HG03135 (cell line): ENCODE data around the gene HRK.

Experiments used
- ATAC-seq: cut with Tn5 transposase; IDR thresholded peaks from one replicate; pipeline ENCODE4 v1.9.1; 2021; ENCODE audit warnings: mild to moderate bottlenecking, moderate library complexity; ENCODE audit not compliant: unreplicated experiment

Gene HRK

DNA sequence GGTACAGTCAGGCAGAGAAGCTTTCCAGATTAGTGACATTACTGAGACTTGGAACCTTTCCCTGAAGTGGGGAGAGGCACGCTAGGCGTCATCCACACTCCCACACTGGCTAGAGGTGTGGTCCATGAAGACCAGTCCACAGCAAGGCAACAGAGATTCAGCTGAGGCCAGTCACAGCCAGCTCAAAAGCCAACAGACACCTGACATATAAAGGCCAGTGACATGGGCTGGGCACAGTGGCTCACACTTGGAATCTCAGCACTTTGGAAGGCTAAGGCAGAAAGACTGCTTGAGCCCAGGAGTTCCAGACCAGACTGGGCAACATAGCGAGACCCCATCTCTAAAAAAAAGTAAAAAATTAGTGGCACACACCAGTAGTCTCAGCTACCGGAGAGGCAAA is 10.9 kb downstream of the HRK start:
- ATAC-seq: no peak

DNA sequence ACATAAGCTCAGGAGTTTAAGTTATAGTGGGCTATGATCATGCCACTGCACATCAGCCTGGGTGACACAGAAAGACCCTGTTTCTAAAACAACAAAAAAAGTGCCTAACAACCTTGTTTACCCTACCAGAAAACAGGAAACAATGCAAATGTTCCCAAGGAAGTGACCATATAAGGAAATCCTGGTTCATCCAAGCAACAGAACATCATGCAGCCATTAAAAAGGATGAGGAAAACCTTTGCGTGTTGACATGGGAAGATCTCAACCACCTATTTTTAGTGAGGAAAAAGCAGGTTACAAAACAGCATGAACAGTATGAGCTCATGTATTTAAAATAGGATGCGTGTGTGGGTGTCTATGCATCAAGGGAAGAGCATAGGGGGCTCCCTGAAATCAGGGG is 13.7 kb downstream of the HRK start:
- ATAC-seq: no peak

DNA sequence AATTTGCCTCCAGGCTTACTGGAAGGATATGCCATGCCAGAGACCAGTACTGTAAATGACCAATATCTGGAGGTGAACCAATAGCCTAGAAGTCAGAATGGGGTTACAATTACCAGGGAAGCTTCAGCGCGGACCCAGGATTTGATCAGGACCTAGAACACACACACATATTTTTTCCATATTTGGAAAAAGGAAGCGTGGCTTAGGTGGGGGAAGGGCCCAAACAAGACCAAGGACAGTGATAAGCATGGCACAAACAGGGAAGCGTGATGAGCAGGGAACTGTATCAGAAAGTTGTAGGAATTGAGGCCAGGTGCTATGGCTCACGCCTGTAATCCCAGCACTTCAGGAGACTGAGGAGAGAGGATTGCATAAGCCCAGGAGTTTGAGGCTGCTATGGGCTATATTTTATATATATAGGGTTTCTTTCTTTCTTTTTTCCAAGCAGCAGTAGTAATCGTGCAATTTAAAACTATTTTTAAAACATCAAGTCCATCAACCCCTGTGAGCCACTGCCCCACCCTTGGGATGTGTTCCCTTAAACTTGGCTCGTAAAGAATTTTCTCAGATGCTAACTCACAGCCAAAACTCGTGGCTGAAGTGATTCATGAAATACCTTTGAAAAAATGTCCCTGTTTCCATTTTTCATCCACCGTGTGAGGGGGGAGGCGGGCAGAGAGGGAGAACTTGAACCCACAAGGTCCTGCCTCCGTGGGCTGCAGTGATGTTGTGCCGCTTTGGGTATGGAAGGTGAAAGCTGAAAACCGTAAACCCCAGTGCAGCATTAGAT is 16.7 kb downstream of the HRK start:
- no peak for ATAC-seq

GRCh38 chr12:116863275-116863767 is 17.9 kb downstream of the HRK start:
- ATAC-seq: no peak

DNA sequence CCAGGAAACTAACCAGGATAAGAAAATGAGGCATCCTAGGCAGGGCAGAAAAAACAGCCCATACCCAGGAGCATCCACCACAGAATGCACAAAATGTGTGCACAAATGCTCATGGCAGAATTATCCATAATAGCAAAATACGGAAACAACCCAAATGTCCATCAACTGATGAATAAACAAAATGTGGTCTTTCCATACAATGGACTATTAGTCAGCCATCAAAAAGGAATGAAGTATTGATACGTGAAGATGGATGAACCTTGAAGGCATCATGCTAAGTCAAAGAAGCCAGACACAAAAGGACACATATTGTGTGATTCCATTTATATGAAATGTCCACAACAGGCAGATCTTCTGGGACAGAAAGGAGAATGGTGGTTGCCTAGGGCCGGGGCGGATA is 19.1 kb downstream of the HRK start:
- no peak for ATAC-seq

DNA sequence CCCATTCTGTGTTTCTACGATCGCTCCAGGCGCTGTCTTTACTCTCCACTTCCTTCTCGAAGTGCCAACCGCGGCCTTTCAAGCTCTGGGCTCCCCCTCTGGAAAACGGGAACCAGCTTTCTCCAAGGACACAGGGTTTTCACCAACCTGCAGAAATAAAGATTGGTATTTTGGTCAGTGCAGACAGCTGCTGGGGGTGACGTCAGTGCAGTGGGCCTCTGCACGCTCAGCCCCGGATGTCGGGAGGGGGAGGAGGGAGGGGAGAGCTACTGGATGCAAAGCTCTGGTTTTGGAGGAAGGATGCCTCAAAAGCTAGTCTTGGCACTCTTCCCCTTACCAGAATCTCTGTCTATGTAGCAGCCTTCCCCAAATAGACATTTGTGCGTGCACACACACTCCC is 19.9 kb downstream of the HRK start:
- ATAC-seq: peak; percentile 69

DNA sequence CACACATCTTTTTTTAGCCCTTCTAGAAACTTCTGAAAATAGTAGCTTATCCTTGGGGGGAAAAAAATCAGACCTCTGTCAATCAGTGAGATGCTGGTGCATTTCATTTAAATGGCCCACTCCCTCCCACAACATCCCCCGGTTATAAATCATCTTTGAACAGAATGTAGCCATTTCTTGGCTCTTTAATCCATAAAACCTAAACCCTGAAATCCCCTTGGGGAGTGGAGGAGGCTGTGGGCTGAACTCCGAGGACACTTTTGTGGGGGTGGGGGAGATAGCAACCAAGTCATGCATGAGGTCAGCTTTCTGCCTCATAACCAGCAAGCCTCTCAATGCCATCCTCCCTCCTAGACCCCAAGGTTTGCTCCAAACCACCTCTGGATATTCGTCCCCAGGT is 21.0 kb downstream of the HRK start:
- ATAC-seq: no peak

DNA sequence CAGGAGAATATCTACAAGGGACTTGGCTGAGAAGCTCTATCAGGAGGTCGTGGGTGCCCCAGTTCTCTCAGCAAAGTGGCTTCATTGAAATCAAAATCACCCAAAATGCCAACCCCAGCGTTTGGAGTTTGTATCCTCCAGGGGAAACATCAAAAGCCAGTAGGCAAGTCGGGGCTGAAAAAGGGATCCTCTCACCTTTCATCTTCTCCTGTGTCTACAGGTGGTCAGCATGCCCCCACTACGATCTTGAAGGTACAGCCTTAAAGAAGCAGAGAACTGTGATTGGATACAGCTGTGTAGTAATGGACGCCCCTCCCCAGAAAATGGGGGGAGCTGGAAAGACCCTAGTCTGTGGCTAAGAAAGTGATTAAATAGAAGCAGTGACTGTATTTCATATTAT is 22.2 kb downstream of the HRK start:
- ATAC-seq: no peak

GRCh38 chr12:116856729-116857128 is 24.5 kb downstream of the HRK start:
- ATAC-seq: no peak

- ATAC-seq: no peak
These were observed 25.3 kb downstream of the HRK start for GRCh38 chr12:116855744-116856470.

DNA sequence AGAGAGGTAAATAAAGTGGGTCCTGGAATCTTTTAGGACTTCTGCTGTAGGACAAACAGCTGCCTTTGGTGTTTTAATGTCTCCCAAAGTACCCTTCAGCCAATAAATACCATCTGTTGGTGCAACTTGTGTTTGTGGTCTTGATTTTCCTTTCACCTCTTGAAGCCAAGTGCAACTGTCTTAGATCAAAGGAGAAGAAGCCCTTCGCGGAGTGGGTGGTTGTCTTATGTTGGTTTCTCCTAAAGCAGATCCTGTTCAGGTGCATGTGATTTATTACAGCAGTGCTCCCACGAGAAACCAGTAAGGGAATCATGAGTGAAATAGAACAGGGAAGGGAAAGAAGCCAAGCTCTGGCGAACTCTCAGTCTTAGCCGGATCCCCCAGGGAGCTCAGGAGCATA is 27.7 kb downstream of the HRK start:
- ATAC-seq: no peak

DNA sequence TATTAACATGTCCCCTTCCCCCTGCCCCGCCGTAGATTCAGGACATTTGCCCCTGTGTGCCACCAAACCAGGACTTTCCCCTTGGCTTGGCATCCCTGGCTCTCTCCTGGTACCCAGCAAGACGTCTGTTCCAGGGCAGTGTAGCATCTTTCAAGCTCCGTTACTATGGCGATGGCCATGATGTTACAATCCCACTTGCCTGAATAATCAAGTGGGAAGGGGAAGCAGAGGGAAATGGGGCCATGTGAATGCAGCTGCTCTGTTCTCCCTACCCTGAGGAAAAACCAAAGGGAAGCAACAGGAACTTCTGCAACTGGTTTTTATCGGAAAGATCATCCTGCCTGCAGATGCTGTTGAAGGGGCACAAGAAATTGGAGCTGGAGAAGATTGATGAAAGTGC is 28.9 kb downstream of the HRK start:
- no peak for ATAC-seq

- no peak for ATAC-seq
These were observed 32.0 kb downstream of the HRK start for GRCh38 chr12:116849216-116849615.

DNA sequence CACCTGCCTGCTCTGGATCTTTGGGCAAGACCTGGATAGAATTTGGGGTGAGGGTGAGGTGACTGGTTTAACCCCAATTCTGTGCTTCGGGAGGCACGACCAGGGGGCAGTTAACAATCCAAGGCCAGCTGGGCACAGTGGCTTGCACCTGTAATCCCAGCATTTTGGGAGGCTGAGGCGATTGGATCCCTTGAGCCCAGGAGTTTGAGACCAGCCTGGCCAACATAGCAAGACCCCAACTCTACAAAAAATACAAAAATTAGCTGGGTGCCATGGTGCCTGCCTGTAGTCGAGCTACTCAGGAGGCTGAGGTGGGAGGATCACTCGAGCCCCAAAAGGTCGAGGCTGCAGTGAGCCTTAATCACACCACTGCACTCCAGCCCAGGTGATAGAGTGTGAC is 38.2 kb downstream of the HRK start:
- ATAC-seq: no peak

GRCh38 chr12:116839287-116839830 is 41.9 kb downstream of the HRK start:
- ATAC-seq: no peak

DNA sequence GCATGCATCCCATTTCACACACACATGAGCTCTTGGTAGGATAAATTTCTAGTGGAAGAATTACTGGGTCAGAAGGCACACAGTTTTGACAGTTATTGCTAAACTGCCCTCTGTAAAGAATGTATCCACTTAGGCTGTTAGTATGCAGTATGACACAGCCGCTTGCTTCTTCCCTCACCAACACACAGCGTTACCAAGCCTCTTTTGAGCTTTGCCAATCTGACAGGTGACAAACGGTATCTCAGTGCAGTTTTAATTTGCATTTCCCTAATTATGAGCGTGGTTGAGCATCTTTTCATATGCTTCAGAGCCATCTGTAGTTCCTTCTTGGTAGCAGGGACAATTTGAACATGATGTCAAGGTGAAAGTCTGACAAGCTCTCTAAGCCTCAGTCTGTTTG is 42.9 kb downstream of the HRK start:
- ATAC-seq: no peak

- ATAC-seq: no peak
These were observed 44.1 kb downstream of the HRK start for GRCh38 chr12:116837097-116837496.

DNA sequence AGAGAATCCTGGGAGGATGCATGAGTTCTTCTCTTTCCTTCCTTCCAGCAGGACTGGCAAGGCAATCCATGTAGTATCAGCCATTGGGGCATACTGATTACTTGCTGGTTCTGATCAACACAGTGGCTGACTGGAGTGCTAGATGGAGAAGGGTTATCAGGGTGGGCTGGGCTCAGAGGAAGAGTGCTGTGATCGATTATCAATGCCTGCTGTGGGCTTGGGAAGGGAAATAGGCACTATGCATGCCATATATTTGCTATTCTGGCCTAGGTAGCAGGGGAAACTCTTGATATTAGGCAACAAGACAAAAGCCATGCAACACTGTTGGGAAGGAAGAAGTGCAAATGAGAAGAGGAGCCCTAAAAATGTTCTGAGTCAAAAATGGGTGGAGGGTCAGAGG is 45.8 kb downstream of the HRK start:
- no peak for ATAC-seq

- ATAC-seq: no peak
These were observed 47.8 kb downstream of the HRK start for GRCh38 chr12:116833474-116833873.

DNA sequence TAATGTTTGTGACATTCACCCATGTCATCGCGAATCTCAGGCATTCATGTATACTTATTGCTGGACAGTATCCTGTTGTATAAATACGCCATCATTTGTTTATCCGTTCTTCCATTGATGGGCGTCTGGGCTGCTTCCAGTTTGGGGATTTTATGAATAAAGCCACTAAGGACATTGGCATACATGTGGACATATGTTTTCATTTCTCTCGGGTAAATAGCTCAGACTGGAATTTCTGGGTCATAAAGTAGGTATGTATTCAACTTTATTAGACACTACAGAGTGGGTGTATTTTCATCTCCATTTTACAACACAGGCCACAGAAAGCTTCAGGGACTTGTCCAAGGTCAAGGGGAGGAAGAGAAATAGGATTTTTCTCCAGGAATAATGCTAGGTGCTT is 48.9 kb downstream of the HRK start:
- no peak for ATAC-seq

DNA sequence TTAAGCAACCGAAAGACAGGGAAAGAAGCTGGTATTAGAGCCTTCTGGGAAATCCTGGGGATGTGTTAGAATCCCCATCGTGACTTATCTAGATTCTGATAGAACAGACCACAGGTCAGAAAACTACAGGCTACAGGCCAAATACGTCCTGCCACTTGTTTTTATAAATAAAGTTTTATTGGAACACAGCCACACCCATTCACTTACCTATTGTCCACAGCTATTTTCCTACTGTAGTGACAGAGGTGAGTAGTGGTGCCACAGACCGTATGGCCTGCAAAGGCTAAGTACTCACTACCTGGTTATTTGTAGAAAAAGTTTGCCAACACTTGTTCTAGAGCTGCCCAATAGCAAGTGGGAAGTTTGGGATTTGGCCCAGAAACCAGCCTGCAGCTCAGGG is 53.8 kb downstream of the HRK start:
- ATAC-seq: no peak

DNA sequence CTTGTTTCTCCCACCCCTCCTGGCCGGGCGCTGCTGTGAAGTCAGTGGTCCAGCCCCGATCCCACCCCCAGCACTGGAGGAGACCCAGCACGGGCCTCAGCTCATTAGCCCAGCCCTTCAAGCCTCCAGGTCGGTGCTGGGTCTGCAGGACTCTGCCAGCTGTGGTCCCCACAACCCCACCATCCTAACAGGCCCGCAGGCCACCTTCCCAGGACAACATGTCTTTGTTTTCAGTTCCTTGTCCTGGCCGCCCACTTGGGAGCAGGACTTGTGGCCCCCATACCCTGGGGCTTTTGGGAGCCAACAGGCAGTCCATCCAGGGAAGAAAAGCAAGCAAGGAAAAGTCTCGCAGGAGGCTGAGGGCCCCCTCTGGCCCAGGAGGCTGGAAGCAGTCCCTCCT is 60.0 kb downstream of the HRK start:
- ATAC-seq: no peak
